HEK293 (cell line): ENCODE data around the gene BCAS3.

ENCODE experiments used
- EGR2 ChIP-seq: fragments of 450-650 bp; formaldehyde crosslinking; IDR thresholded peaks from 2 replicates; pipeline ENCODE4 v1.5.1; 2016; ENCODE audit warnings: low read depth, missing biosample characterization, missing genetic modification characterization
- HOXA7 ChIP-seq: sonication (generic); formaldehyde crosslinking; IDR thresholded peaks from 2 replicates; pipeline ENCODE4 v1.8.1; 2022; ENCODE audit warnings: missing genetic modification reagents, borderline replicate concordance
- SETDB1 ChIP-seq: IDR thresholded peaks from one replicate; pipeline ENCODE4 v1.6.1; 2017; ENCODE audit warnings: mild to moderate bottlenecking, low read length, moderate library complexity, mixed read lengths; ENCODE audit not compliant: insufficient read length
- TCF7L2 ChIP-seq: IDR thresholded peaks from 2 replicates; pipeline ENCODE4 v1.6.1; 2011; ENCODE audit warnings: low read depth, mild to moderate bottlenecking, inconsistent platforms, low read length, moderate library complexity, borderline replicate concordance
- TRIM28 ChIP-seq: IDR thresholded peaks from 2 replicates; pipeline ENCODE4 v1.6.1; 2011; ENCODE audit warnings: low read length, control low read depth, borderline replicate concordance
- ZFP3 ChIP-seq: fragments of 450-650 bp; formaldehyde crosslinking; IDR thresholded peaks from 2 replicates; pipeline ENCODE4 v1.5.1; 2016; ENCODE audit warnings: low read depth, missing biosample characterization, missing genetic modification characterization
- ZNF133 ChIP-seq: fragments of 450-650 bp; formaldehyde crosslinking; IDR thresholded peaks from 2 replicates; pipeline ENCODE4 v1.5.1; 2016; ENCODE audit warnings: missing biosample characterization, missing genetic modification characterization
- ZNF221 ChIP-seq: fragments of 450-650 bp; formaldehyde crosslinking; IDR thresholded peaks from 2 replicates; pipeline ENCODE4 v1.5.1; 2017; ENCODE audit warnings: missing biosample characterization, missing genetic modification characterization, borderline replicate concordance
- ZNF311 ChIP-seq: fragments of 450-650 bp; formaldehyde crosslinking; IDR thresholded peaks from 2 replicates; pipeline ENCODE4 v1.5.1; 2017; ENCODE audit warnings: missing biosample characterization, missing genetic modification characterization, borderline replicate concordance
- ZNF423 ChIP-seq: fragments of 450-650 bp; formaldehyde crosslinking; IDR thresholded peaks from 2 replicates; pipeline ENCODE4 v1.5.1; 2016; ENCODE audit warnings: missing biosample characterization, missing genetic modification characterization
- ZNF571 ChIP-seq: fragments of 450-650 bp; formaldehyde crosslinking; IDR thresholded peaks from 2 replicates; pipeline ENCODE4 v1.5.0; 2017; ENCODE audit warnings: missing biosample characterization, missing genetic modification characterization
- ZNF596 ChIP-seq: fragments of 450-650 bp; IDR thresholded peaks from 2 replicates; pipeline ENCODE4 v1.5.0; 2018; ENCODE audit warnings: missing biosample characterization, mild to moderate bottlenecking, missing genetic modification characterization, moderate library complexity
- ZNF629 ChIP-seq: fragments of 450-650 bp; formaldehyde crosslinking; IDR thresholded peaks from 2 replicates; pipeline ENCODE4 v1.5.1; 2017; ENCODE audit warnings: missing biosample characterization, missing genetic modification characterization
- ZNF664 ChIP-seq: fragments of 450-650 bp; formaldehyde crosslinking; IDR thresholded peaks from 2 replicates; pipeline ENCODE4 v1.5.1; 2016; ENCODE audit warnings: missing biosample characterization, missing genetic modification characterization
- ZNF76 ChIP-seq: fragments of 450-650 bp; formaldehyde crosslinking; IDR thresholded peaks from 2 replicates; pipeline ENCODE4; 2016; ENCODE audit warnings: low read depth, missing biosample characterization, missing genetic modification characterization, borderline replicate concordance
- ZSCAN23 ChIP-seq: fragments of 450-650 bp; formaldehyde crosslinking; IDR thresholded peaks from 2 replicates; pipeline ENCODE4 v1.5.1; 2016; ENCODE audit warnings: missing biosample characterization, missing genetic modification characterization
- ZSCAN30 ChIP-seq: fragments of 450-650 bp; IDR thresholded peaks from 2 replicates; pipeline ENCODE4 v1.5.1; 2018; ENCODE audit warnings: missing biosample characterization, mild to moderate bottlenecking, missing genetic modification characterization, moderate library complexity
- TF ChIP-seq, protein P1 (sequence below): fragments of 450-650 bp; IDR thresholded peaks from 2 replicates; pipeline ENCODE4 v1.5.1; 2018; ENCODE audit warnings: missing biosample characterization, mild to moderate bottlenecking, missing genetic modification characterization
- TF ChIP-seq, protein P2 (sequence below): fragments of 450-650 bp; formaldehyde crosslinking; conservative IDR thresholded peaks from 2 replicates; pipeline ENCODE4 v1.5.1; 2016; ENCODE audit warnings: low read depth, missing biosample characterization, missing genetic modification characterization
- TF ChIP-seq, protein P3 (sequence below): fragments of 450-650 bp; formaldehyde crosslinking; IDR thresholded peaks from 2 replicates; pipeline ENCODE4 v1.5.0; 2017; ENCODE audit warnings: missing biosample characterization, missing genetic modification characterization, borderline replicate concordance
- TF ChIP-seq, protein P4 (sequence below): fragments of 450-650 bp; formaldehyde crosslinking; IDR thresholded peaks from 2 replicates; pipeline ENCODE4 v1.5.1; 2016; ENCODE audit warnings: missing biosample characterization, missing genetic modification characterization
- TF ChIP-seq, protein P5 (sequence below): fragments of 450-650 bp; formaldehyde crosslinking; IDR thresholded peaks from 2 replicates; pipeline ENCODE4 v1.5.1; 2016; ENCODE audit warnings: missing biosample characterization, missing genetic modification characterization
- TF ChIP-seq, protein P6 (sequence below): fragments of 450-650 bp; formaldehyde crosslinking; IDR thresholded peaks from 2 replicates; pipeline ENCODE4 v1.5.1; 2017; ENCODE audit warnings: missing biosample characterization, missing genetic modification characterization

The BCAS3 gene

DNA sequence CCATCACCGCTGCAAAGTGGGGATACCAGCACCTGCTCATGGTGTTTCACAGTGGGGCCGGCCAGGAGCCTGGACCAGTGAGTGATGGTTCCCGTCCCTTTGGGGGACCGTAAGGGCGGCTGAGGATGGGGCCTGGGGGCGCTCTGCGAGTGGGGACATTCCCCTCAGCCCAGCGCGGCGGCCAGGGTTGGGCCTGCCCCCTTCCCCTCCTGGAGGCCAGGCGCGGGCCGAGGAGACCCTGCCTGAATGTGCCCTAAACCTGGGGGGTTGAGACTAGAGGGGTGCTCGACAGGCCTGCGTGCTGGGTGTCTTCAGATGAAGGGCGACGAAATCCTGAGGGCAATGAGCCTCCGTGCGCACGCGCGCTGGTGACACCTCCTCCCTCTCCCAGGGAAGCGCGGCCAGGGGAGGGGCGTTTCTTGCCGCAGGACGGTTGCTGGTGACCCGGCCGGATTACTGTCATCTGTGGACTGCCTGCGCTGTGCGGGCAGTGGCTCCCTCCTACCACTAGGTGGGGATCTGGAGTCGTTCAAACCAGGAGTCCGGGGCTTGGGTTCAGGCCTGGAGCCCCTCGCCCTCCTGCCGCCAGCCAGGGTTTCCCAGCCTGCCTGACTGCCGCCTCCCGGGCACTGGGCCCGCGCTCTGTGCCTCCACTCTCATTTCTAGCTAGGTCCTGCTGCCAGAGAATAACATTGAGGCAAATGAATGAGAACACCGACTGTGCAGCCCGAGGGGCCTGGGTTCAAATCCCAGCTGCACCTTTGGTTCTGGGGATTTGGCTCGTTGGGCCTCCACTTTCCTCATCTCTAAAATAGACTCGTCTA lies 739.1 kb downstream of the BCAS3 start (continued):
- TF ChIP-seq, protein P1, sequence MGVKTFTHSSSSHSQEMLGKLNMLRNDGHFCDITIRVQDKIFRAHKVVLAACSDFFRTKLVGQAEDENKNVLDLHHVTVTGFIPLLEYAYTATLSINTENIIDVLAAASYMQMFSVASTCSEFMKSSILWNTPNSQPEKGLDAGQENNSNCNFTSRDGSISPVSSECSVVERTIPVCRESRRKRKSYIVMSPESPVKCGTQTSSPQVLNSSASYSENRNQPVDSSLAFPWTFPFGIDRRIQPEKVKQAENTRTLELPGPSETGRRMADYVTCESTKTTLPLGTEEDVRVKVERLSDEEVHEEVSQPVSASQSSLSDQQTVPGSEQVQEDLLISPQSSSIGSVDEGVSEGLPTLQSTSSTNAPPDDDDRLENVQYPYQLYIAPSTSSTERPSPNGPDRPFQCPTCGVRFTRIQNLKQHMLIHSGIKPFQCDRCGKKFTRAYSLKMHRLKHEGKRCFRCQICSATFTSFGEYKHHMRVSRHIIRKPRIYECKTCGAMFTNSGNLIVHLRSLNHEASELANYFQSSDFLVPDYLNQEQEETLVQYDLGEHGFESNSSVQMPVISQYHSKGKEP (tag by site-specific recombination), result no peak
- no peak for TF ChIP-seq ZNF596 (tag by site-specific recombination)
- no peak for TF ChIP-seq ZFP3
- peak; percentile 89 for TF ChIP-seq ZSCAN30 (tag by site-specific recombination)
- TF ChIP-seq ZNF221, result no peak
- TF ChIP-seq, protein P2, sequence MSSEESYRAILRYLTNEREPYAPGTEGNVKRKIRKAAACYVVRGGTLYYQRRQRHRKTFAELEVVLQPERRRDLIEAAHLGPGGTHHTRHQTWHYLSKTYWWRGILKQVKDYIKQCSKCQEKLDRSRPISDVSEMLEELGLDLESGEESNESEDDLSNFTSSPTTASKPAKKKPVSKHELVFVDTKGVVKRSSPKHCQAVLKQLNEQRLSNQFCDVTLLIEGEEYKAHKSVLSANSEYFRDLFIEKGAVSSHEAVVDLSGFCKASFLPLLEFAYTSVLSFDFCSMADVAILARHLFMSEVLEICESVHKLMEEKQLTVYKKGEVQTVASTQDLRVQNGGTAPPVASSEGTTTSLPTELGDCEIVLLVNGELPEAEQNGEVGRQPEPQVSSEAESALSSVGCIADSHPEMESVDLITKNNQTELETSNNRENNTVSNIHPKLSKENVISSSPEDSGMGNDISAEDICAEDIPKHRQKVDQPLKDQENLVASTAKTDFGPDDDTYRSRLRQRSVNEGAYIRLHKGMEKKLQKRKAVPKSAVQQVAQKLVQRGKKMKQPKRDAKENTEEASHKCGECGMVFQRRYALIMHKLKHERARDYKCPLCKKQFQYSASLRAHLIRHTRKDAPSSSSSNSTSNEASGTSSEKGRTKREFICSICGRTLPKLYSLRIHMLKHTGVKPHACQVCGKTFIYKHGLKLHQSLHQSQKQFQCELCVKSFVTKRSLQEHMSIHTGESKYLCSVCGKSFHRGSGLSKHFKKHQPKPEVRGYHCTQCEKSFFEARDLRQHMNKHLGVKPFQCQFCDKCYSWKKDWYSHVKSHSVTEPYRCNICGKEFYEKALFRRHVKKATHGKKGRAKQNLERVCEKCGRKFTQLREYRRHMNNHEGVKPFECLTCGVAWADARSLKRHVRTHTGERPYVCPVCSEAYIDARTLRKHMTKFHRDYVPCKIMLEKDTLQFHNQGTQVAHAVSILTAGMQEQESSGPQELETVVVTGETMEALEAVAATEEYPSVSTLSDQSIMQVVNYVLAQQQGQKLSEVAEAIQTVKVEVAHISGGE (tag by site-specific recombination), result no peak
- no peak for TF ChIP-seq ZNF629
- TF ChIP-seq SETDB1, result no peak
- no peak for TF ChIP-seq ZNF571 (tag by site-specific recombination)
- no peak for TF ChIP-seq HOXA7
- no peak for TF ChIP-seq ZSCAN23 (tag by site-specific recombination)
- TF ChIP-seq, protein P3, sequence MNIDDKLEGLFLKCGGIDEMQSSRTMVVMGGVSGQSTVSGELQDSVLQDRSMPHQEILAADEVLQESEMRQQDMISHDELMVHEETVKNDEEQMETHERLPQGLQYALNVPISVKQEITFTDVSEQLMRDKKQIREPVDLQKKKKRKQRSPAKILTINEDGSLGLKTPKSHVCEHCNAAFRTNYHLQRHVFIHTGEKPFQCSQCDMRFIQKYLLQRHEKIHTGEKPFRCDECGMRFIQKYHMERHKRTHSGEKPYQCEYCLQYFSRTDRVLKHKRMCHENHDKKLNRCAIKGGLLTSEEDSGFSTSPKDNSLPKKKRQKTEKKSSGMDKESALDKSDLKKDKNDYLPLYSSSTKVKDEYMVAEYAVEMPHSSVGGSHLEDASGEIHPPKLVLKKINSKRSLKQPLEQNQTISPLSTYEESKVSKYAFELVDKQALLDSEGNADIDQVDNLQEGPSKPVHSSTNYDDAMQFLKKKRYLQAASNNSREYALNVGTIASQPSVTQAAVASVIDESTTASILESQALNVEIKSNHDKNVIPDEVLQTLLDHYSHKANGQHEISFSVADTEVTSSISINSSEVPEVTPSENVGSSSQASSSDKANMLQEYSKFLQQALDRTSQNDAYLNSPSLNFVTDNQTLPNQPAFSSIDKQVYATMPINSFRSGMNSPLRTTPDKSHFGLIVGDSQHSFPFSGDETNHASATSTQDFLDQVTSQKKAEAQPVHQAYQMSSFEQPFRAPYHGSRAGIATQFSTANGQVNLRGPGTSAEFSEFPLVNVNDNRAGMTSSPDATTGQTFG, result no peak
- TF ChIP-seq ZNF76 (tag by site-specific recombination), result no peak
- TF ChIP-seq ZNF423 (tag by site-specific recombination), result no peak
- TF ChIP-seq, protein P4, sequence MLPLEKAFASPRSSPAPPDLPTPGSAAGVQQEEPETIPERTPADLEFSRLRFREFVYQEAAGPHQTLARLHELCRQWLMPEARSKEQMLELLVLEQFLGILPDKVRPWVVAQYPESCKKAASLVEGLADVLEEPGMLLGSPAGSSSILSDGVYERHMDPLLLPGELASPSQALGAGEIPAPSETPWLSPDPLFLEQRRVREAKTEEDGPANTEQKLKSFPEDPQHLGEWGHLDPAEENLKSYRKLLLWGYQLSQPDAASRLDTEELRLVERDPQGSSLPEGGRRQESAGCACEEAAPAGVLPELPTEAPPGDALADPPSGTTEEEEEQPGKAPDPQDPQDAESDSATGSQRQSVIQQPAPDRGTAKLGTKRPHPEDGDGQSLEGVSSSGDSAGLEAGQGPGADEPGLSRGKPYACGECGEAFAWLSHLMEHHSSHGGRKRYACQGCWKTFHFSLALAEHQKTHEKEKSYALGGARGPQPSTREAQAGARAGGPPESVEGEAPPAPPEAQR (tag by site-specific recombination), result no peak
- no peak for TF ChIP-seq ZNF133 (tag by site-specific recombination)
- no peak for TF ChIP-seq ZNF311 (tag by site-specific recombination)
- TF ChIP-seq, protein P5, sequence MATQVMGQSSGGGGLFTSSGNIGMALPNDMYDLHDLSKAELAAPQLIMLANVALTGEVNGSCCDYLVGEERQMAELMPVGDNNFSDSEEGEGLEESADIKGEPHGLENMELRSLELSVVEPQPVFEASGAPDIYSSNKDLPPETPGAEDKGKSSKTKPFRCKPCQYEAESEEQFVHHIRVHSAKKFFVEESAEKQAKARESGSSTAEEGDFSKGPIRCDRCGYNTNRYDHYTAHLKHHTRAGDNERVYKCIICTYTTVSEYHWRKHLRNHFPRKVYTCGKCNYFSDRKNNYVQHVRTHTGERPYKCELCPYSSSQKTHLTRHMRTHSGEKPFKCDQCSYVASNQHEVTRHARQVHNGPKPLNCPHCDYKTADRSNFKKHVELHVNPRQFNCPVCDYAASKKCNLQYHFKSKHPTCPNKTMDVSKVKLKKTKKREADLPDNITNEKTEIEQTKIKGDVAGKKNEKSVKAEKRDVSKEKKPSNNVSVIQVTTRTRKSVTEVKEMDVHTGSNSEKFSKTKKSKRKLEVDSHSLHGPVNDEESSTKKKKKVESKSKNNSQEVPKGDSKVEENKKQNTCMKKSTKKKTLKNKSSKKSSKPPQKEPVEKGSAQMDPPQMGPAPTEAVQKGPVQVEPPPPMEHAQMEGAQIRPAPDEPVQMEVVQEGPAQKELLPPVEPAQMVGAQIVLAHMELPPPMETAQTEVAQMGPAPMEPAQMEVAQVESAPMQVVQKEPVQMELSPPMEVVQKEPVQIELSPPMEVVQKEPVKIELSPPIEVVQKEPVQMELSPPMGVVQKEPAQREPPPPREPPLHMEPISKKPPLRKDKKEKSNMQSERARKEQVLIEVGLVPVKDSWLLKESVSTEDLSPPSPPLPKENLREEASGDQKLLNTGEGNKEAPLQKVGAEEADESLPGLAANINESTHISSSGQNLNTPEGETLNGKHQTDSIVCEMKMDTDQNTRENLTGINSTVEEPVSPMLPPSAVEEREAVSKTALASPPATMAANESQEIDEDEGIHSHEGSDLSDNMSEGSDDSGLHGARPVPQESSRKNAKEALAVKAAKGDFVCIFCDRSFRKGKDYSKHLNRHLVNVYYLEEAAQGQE (tag by site-specific recombination), result no peak
- TF ChIP-seq EGR2 (tag by site-specific recombination), result no peak
- TF ChIP-seq TRIM28, result peak; percentile 10; the same call in 1 of the 2 replicates
- TF ChIP-seq ZNF664 (tag by site-specific recombination), result no peak
- TF ChIP-seq, protein P6, sequence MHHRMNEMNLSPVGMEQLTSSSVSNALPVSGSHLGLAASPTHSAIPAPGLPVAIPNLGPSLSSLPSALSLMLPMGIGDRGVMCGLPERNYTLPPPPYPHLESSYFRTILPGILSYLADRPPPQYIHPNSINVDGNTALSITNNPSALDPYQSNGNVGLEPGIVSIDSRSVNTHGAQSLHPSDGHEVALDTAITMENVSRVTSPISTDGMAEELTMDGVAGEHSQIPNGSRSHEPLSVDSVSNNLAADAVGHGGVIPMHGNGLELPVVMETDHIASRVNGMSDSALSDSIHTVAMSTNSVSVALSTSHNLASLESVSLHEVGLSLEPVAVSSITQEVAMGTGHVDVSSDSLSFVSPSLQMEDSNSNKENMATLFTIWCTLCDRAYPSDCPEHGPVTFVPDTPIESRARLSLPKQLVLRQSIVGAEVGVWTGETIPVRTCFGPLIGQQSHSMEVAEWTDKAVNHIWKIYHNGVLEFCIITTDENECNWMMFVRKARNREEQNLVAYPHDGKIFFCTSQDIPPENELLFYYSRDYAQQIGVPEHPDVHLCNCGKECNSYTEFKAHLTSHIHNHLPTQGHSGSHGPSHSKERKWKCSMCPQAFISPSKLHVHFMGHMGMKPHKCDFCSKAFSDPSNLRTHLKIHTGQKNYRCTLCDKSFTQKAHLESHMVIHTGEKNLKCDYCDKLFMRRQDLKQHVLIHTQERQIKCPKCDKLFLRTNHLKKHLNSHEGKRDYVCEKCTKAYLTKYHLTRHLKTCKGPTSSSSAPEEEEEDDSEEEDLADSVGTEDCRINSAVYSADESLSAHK (tag by site-specific recombination), result no peak
- no peak for TF ChIP-seq TCF7L2
- TF ChIP-seq, all 188 proteins: peak for 20
